Cardiac fibroblast (primary cell): ENCODE measurements around the gene CPEB4.

ENCODE experiments used
- DNase-seq, 2 donors: peaks; one replicate each; pipeline versions ENCODE4 v3.0.0 to v3.0.0-alpha.2; 2010; ENCODE audit warnings: low read depth in 2 of 2
- H3K4me3 ChIP-seq, 2 donors: replicated peaks in 1 of 2; 1 replicate in 1 of 2; 2 replicates in 1 of 2; pipeline ENCODE4 v1.5.1; 2011; ENCODE audit warnings: low read depth in 2 of 2, low read length in 2 of 2, mild to moderate bottlenecking in 2 of 2, moderate library complexity in 1 of 2
- TF ChIP-seq, protein P1 (sequence below): IDR thresholded peaks from one replicate; pipeline ENCODE4 v1.5.1; 2011; ENCODE audit warnings: low read depth, mild to moderate bottlenecking, low read length, inconsistent platforms

Gene CPEB4

DNA sequence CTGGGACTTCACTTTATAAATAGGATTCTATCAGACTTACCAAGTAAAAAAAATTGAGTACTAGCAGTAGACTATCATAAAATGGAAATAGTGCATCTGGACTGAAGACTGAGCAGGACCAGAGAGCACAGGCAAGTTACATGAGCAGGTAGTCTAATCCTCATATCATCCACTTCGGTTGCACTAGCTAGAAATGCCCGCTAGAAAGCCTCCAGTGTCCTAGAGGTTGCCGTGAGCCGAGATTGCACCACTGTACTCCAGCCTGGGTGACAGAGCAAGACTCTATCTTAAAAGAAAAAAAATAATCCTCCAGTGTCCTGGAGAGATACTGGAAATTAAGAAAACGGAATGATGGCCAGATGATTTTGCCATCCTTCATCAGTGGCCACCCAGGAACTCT is 120.8 kb downstream of the CPEB4 start:
- DNase-seq = no peak
- H3K4me3 ChIP-seq = no peak overlapping the region
- TF ChIP-seq, protein P1, sequence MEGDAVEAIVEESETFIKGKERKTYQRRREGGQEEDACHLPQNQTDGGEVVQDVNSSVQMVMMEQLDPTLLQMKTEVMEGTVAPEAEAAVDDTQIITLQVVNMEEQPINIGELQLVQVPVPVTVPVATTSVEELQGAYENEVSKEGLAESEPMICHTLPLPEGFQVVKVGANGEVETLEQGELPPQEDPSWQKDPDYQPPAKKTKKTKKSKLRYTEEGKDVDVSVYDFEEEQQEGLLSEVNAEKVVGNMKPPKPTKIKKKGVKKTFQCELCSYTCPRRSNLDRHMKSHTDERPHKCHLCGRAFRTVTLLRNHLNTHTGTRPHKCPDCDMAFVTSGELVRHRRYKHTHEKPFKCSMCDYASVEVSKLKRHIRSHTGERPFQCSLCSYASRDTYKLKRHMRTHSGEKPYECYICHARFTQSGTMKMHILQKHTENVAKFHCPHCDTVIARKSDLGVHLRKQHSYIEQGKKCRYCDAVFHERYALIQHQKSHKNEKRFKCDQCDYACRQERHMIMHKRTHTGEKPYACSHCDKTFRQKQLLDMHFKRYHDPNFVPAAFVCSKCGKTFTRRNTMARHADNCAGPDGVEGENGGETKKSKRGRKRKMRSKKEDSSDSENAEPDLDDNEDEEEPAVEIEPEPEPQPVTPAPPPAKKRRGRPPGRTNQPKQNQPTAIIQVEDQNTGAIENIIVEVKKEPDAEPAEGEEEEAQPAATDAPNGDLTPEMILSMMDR = no peak

DNA sequence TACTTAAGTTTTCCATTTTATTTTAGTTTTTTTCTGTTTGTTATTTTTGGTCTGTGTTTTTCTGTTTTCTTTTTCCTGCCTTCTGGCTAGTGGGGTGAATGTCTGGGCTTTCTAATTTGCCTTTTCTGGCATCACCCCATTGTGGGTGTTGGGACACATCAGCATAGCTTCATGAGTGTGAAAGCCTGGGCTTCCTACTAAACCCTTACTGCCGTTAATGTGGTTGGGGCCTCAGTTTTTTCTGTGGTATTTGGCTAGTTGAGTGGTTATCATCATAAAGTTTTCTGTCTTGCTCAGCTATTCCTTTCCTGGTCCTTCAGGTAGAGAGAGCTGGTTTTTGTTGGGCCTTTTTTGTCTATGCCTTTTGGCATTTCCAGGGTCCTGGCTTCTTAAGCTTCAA is 122.2 kb downstream of the CPEB4 start:
- TF ChIP-seq, protein P1 = no peak
- DNase-seq = no peak

DNA sequence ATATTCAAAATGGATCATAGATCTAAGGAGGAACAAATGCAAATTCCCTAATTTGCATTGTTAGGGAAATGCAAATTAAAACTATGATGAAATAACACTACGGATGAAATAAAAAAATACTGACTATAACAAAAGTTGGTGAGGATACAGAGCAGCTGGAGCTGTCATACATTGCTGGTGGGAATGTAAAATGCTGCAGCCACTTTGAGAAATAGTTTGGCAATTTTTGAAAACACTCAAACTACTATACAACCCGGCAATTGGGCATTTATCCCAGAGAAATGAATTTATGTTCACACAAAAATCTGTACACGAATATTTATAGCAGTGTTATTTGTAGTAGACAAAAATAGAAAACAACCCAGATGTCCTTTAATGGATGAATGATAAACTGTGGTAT is 123.3 kb downstream of the CPEB4 start:
- TF ChIP-seq, protein P1 = no peak
- H3K4me3 ChIP-seq = no peak overlapping the region
- DNase-seq = no peak

More for the DNA sequence above, 122.2 kb downstream of the CPEB4 start:
- H3K4me3 ChIP-seq = no peak overlapping the region
